ENCODE data around the gene ZNF579.

The ZNF579 gene

DNA sequence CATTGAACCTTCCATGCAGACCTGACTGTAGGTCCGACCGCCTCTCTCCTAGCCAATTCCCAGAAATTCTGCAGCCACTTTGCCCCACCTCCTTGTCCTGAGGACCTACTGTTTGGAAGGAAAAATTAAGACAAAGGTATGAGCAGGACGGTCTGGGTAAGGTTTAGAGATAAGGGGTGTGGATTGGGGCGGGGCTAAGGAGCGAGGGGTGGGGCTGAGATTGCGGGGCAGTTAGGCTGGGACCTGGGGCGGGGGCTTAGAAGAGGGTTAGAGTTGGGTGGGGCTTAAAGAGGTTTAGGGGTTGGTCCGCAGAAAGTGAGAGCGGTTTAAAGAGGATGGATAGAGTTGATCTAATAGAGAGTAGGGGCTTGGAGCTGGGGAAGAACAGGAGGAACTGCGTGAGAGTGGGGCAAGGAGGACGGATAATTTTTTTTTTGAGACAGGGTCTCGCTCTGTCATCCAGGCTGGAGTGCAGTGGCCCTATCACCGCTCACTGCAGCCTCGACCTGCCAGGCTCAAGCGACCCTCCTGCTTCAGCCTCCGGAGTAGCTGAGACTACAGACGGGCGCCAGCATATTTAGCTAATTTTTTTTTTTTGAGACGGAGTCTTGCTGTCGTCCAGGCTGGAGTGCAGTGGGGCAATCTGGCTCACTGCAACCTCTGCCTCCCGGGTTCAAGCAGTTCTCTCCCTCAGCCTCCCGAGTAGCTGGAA lies 23.1 kb upstream of the ZNF579 start:
- Histone ChIP-seq H4K20me1 (peaks cover 18% of the 10 kb centered on the region; the same call in 1 of the 2 replicates), H3K4me1 (peaks cover 38% of the 10 kb centered on the region), H3K9me3 (no peaks in the 10 kb centered on the region), H3K9ac (peak overlapping the region; percentile 75; the same call in 1 of the 2 replicates), H3K4me2 (peak overlapping the region; percentile 95), H3K36me3 (peaks cover 35% of the 10 kb centered on the region), H3K4me3 (peak overlapping the region; percentile 85), H3K27me3 (no peaks in the 10 kb centered on the region), H3K27ac (peak overlapping the region; percentile 95)
- TF ChIP-seq Cebpa-rat (IDR thresholded peaks at IDR 0.05): no peak

DNA sequence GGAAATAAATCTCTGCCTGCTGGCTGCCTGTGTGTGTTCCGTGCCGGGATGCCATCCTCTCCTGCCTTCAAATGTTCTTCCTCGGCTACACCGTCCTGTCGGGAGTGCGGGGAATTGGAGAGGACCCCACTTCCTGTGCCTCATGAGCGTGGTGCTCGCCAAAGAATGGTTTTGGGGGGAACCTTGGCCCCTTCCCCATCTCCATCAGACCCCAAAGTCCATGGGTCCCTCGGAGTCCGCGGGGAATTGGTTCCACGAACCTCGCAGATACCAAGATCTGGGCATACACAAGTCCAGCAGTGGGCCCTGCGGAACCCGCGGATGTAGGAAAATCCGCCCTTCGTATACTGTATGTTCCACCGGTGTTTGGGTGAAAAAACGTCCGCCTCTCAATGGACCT lies 22.5 kb upstream of the ZNF579 start:
- TF ChIP-seq Cebpa-rat (IDR thresholded peaks at IDR 0.05): no peak
- no peak overlapping the region for H3K27ac ChIP-seq
- H3K9ac ChIP-seq: no peak overlapping the region
- H3K4me3 ChIP-seq: no peak overlapping the region
- H4K20me1 ChIP-seq: peaks cover 12% of the 10 kb centered on the region; the same call in 1 of the 2 replicates
- H3K4me1 ChIP-seq: peaks cover 45% of the 10 kb centered on the region
- H3K4me2 ChIP-seq: no peak overlapping the region
- no peaks in the 10 kb centered on the region for H3K27me3 ChIP-seq
- H3K36me3 ChIP-seq: peaks cover 31% of the 10 kb centered on the region; the same call in 1 of the 2 replicates
- no peaks in the 10 kb centered on the region for H3K9me3 ChIP-seq

DNA sequence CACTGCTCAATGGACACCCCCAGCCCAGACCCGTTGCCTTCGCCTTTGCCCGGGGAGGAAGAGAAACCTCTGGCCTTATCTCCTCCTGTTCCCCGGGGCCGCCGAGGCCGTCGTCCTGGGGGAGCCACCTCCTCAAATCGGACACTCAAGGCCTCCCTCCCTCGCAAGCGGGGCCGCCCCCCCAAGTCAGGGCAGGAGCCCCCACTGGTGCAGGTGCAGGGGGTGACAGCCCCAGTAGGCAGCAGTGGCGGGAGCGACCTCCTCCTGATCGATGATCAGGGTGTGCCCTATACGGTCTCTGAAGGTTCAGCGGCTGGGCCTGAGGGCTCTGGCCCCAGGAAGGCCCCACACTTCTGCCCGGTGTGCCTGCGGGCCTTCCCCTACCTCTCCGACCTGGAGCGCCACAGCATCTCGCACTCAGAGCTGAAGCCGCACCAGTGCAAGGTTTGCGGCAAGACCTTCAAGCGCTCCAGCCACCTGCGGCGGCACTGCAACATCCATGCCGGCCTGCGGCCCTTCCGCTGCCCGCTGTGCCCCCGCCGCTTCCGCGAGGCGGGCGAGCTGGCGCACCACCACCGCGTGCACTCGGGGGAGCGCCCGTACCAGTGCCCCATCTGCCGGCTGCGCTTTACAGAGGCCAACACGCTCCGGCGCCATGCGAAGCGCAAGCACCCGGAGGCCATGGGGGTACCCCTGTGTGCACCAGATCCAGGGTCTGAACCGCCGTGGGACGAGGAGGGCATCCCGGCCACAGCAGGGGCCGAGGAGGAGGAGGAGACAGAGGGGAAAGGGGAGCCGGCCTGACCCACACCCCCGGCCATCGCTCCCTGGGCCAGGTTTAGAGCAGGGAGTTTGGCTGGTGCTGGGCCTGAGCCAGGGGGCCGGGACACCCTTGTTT lies 21.7 kb upstream of the ZNF579 start:
- Histone ChIP-seq H3K4me1 (peaks cover 43% of the 10 kb centered on the region), H3K9me3 (no peaks in the 10 kb centered on the region), H3K27ac (peak overlapping the region; percentile 97; the same call in 1 of the 2 replicates), H3K36me3 (peaks cover 32% of the 10 kb centered on the region), H3K9ac (0 out of 2 replicates have a peak overlapping the region, but pooled peaks have one; percentile 5), H3K4me2 (no peak overlapping the region), H3K27me3 (no peaks in the 10 kb centered on the region), H3K4me3 (no peak overlapping the region), H4K20me1 (peaks cover 5% of the 10 kb centered on the region; the same call in 1 of the 2 replicates)
- TF ChIP-seq Cebpa-rat (IDR thresholded peaks at IDR 0.05): no peak

DNA sequence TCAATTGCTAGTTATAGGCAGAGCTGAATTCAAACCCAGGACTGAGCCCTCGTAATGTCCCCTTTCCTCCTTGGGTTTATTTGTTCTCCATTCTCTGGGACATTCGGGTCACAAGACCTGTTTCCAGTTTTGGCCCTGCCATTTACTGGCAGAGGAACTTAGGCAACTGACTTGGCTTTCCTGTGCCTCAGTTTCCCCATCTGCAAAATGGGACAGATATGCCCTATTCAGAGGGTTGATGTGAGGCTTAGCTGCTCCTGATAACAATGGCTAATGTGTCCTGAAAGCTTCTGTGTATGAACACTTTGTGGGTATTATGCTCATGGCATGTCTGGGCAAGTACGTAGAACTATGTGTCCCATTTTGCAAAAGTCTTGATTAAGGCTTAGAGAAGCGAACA lies 20.4 kb upstream of the ZNF579 start:
- no peaks in the 10 kb centered on the region for H4K20me1 ChIP-seq
- peaks cover 4% of the 10 kb centered on the region; the same call in 1 of the 2 replicates for H3K9me3 ChIP-seq
- TF ChIP-seq Cebpa-rat (IDR thresholded peaks at IDR 0.05): no peak
- peak overlapping the region; percentile 72 for H3K4me3 ChIP-seq
- peak overlapping the region; percentile 94 for H3K9ac ChIP-seq
- no peaks in the 10 kb centered on the region for H3K27me3 ChIP-seq
- H3K36me3 ChIP-seq: peaks cover 37% of the 10 kb centered on the region
- H3K4me1 ChIP-seq: peaks cover 32% of the 10 kb centered on the region
- peak overlapping the region; percentile 97 for H3K27ac ChIP-seq
- peak overlapping the region; percentile 90 for H3K4me2 ChIP-seq

DNA sequence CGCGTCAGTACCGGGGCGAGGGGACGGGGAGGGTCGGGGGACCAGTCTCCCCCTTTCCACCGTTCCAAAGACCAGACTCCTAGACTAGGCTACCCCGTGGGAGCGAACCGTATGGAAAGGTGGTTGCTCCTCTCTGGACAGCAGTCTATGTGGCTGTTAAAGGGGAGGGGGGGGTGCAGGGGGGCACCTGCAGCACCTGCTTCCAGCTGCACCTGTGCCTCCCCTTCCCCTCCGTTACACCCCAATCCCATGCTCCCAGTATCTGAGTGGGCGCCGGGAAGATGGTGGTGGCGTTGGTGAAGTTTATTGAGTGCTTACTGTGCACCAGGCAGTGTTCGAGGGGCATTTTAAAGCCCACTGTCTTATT lies 20.0 kb upstream of the ZNF579 start:
- Histone ChIP-seq H3K36me3 (peaks cover 41% of the 10 kb centered on the region), H4K20me1 (no peaks in the 10 kb centered on the region), H3K27ac (peak overlapping the region; percentile 97), H3K9me3 (peaks cover 7% of the 10 kb centered on the region; the same call in 1 of the 2 replicates), H3K4me1 (peaks cover 32% of the 10 kb centered on the region), H3K4me3 (peak overlapping the region; percentile 72), H3K4me2 (peak overlapping the region; percentile 90), H3K27me3 (no peaks in the 10 kb centered on the region), H3K9ac (peak overlapping the region; percentile 94)
- TF ChIP-seq Cebpa-rat (IDR thresholded peaks at IDR 0.05): no peak

DNA sequence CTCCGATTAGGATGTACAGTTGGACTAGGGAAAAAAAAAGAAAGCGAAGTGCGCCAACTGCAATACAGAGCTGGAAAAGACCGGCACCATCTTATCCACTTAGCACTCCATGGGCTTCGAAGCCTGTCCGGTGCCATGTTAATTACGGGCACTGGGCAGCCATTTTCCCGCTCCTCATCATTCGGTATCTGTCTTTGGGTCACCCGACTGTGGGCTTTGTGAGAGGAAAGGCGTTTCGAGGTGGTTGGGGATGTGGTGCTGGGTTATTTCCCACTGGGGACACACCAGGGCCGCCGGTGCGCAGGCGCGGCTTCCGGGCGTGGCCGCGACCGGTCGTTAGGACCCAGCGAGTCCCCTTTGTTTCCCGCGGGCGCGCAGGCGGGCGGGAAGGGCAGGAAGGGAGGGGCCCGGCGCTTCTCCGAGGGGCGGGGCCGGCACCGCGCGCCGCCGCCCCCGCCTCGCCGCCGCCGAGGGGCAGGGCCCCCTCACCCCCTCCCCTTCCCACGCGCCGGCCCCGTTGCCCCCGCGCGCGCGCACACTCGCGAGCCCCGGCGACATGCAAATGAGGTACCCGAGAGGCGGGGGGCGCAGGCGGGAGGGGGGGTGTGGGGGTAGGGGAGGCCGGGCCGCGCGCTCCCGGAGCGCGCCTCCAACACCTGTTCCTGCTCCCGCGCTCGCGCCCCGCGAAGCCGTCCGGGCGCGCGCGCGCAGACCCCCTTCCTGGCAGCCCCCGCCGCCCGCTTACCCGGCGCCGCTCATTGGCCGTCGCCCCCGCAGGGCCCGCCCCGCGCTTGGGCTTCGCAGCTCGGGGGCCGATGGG lies 19.4 kb upstream of the ZNF579 start, which contains the start of gene ZNF524:
TSS of gene ZNF524 (plus strand) at position 447 of the 820 bp plus-strand sequence. CDS start 1,825 bp downstream, outside the sequence.
- Histone ChIP-seq H3K4me3 (peak within 1 kb of the TSS; percentile 72), H3K36me3 (peaks cover 47% of the 10 kb centered on the region), H3K27me3 (no peaks in the 10 kb centered on the region), H3K4me1 (peaks cover 32% of the 10 kb centered on the region), H3K4me2 (peak within 1 kb of the TSS; percentile 90), H4K20me1 (no peaks in the 10 kb centered on the region), H3K9me3 (peaks cover 13% of the 10 kb centered on the region; the same call in 1 of the 2 replicates), H3K9ac (peak within 1 kb of the TSS; percentile 94), H3K27ac (peak within 1 kb of the TSS; percentile 97)
- TF ChIP-seq Cebpa-rat (IDR thresholded peaks at IDR 0.05): no peak

DNA sequence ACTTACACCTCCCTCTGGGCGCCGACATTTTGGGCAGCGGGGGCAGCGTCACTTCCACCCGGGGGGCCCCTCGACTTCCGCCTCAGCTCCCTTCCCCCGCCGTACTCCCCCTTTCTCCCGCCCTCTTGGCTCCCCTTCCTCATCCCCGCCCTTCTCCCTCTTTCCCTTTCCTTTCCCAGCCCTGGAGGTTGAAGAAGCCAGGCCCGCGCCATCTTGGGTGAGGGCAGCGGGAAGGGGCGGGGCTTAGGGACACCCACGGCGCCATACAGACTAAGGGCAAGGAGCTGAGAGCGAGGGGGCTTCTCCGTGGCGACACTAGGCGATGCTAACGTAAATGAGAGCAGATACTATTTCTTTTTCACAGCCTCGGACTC lies 18.8 kb upstream of the ZNF579 start, which contains the start of gene FIZ1:
TSS of gene FIZ1 (minus strand) at position 50 of the 374 bp plus-strand sequence. CDS start 1,652 bp downstream, outside the sequence.
- Histone ChIP-seq H3K9me3 (peaks cover 14% of the 10 kb centered on the region; the same call in 1 of the 2 replicates), H3K4me2 (peak within 1 kb of the TSS; percentile 90), H4K20me1 (no peaks in the 10 kb centered on the region), H3K36me3 (peaks cover 53% of the 10 kb centered on the region), H3K27me3 (no peaks in the 10 kb centered on the region), H3K9ac (peak within 1 kb of the TSS; percentile 94), H3K4me1 (peaks cover 29% of the 10 kb centered on the region), H3K4me3 (peak within 1 kb of the TSS; percentile 72), H3K27ac (peak within 1 kb of the TSS; percentile 97)
- no peak for TF ChIP-seq Cebpa-rat (IDR thresholded peaks at IDR 0.05)

DNA sequence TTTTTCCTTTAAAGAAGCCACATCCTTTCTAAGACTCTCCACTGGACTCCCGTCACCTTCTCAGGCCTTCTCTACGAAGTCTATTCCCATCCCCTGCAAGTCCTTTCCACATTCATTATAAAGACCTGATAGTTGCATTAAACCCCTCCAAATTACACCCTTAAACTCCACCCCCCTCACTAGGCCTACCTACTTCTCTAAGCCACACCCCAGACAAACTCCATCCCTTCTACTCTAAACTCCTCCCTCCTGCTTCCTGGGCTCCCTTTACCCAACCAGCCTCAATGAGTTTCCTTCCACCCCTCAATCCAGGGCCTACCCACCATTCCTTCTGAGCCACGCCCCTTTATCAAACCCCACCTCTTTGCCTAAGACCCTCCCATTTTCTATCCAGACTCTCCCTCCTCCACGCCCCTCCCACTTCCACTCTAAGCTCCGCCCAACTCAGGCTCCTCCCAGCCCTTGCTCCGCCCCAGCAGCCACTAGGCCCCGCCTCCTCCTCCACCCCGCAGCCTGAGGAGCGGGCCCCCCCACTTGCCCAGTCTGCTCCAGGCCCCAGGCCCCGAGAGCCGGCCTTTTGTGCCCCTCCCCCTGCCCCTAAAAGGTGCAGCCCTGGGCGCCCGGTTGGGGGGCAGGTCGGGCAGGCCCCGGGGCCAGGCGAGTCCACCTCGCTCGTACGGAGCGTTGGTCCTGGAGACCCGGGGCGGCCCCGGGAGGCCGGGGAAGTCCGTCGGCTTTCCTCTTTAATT lies 18.2 kb upstream of the ZNF579 start:
- peak overlapping the region; percentile 97 for H3K27ac ChIP-seq
- H3K4me3 ChIP-seq: peak overlapping the region; percentile 72
- H3K4me2 ChIP-seq: peak overlapping the region; percentile 65
- no peaks in the 10 kb centered on the region for H3K27me3 ChIP-seq
- peak overlapping the region; percentile 94 for H3K9ac ChIP-seq
- H3K9me3 ChIP-seq: peaks cover 14% of the 10 kb centered on the region; the same call in 1 of the 2 replicates
- no peak for TF ChIP-seq Cebpa-rat (IDR thresholded peaks at IDR 0.05)
- H4K20me1 ChIP-seq: no peaks in the 10 kb centered on the region
- H3K4me1 ChIP-seq: peaks cover 23% of the 10 kb centered on the region
- H3K36me3 ChIP-seq: peaks cover 57% of the 10 kb centered on the region
